Inflammatory macrophage treated with lipopolysaccharide for 1 hour (primary cell): Measurements from ENCODE around the gene DMAP1.

Experiments
- DNase-seq, 2 donors: peaks; one replicate each; pipeline ENCODE4 v3.0.0-alpha.2; 2020 to 2022

The DMAP1 gene

GRCh38 chr1:44228218-44228617 is 14.9 kb downstream of the DMAP1 start:
- DNase-seq, result no peak

- DNase-seq, result no peak
These were observed 16.3 kb downstream of the DMAP1 start for GRCh38 chr1:44229435-44230167.

GRCh38 chr1:44230796-44231195 is 17.5 kb downstream of the DMAP1 start:
- DNase-seq, result no peak

GRCh38 chr1:44233593-44233992 is 20.3 kb downstream of the DMAP1 start:
- DNase-seq, result no peak

GRCh38 chr1:44235808-44236207 is 22.5 kb downstream of the DMAP1 start:
- no peak for DNase-seq

GRCh38 chr1:44236490-44237272 is 23.4 kb downstream of the DMAP1 start:
- no peak for DNase-seq

GRCh38 chr1:44237721-44238457 is 24.6 kb downstream of the DMAP1 start:
- DNase-seq, result peak; percentile 55 to 83

- DNase-seq, result no peak
These were observed 25.4 kb downstream of the DMAP1 start for GRCh38 chr1:44238660-44239059.

GRCh38 chr1:44239331-44239960 is 26.2 kb downstream of the DMAP1 start:
- no peak for DNase-seq

GRCh38 chr1:44239961-44240371 is 26.7 kb downstream of the DMAP1 start:
- no peak for DNase-seq

- DNase-seq, result no peak
These were observed 27.8 kb downstream of the DMAP1 start for GRCh38 chr1:44240802-44241671.

GRCh38 chr1:44242746-44243145 is 29.5 kb downstream of the DMAP1 start:
- no peak for DNase-seq

GRCh38 chr1:44243782-44244495 is 30.7 kb downstream of the DMAP1 start:
- no peak for DNase-seq

GRCh38 chr1:44244986-44245385 is 31.7 kb downstream of the DMAP1 start:
- DNase-seq, result no peak

- DNase-seq, result no peak
These were observed 33.5 kb downstream of the DMAP1 start for GRCh38 chr1:44246806-44247205.

- no peak for DNase-seq
These were observed 36.3 kb downstream of the DMAP1 start for GRCh38 chr1:44249543-44249942.

- no peak for DNase-seq
These were observed 37.0 kb downstream of the DMAP1 start for GRCh38 chr1:44250068-44250781.

- no peak for DNase-seq
These were observed 38.2 kb downstream of the DMAP1 start for GRCh38 chr1:44251486-44251885.

GRCh38 chr1:44251989-44252671 is 38.9 kb downstream of the DMAP1 start:
- DNase-seq, result no peak

GRCh38 chr1:44254392-44254910 is 41.2 kb downstream of the DMAP1 start:
- no peak for DNase-seq
